Measurements from ENCODE around the gene CCDC158.

DNA sequence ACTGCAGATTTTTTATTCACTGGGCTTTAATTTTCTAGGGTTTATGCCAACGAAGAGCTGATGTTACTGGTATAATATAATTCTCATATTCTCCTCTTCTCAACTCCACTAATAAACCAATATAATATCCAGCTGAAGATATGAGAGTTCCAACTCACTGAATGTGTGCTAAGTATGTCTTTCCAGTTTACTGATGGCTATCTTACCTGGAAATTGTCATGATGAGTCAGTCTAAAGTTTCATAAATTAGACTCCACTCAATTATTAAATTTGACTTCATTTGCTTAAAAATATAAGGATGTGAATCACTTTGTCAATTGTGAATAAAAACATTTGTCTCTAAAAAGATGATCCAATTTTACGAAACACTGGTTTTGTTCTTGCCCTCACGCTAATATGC, 86.1 kb downstream of the CCDC158 start:
- TF ChIP-seq POLR2A (IDR thresholded peaks at IDR 0.05; ENCODE audit: control extremely low read depth in 1 of 2, low read depth in 2 of 2, low read length in 2 of 2) (no peak), CREB1 (IDR thresholded peaks at IDR 0.05) (no peak), GABPA (IDR thresholded peaks at IDR 0.05; ENCODE audit: borderline replicate concordance, insufficient read depth, low read length) (no peak)
- TF ChIP-seq, protein P1, sequence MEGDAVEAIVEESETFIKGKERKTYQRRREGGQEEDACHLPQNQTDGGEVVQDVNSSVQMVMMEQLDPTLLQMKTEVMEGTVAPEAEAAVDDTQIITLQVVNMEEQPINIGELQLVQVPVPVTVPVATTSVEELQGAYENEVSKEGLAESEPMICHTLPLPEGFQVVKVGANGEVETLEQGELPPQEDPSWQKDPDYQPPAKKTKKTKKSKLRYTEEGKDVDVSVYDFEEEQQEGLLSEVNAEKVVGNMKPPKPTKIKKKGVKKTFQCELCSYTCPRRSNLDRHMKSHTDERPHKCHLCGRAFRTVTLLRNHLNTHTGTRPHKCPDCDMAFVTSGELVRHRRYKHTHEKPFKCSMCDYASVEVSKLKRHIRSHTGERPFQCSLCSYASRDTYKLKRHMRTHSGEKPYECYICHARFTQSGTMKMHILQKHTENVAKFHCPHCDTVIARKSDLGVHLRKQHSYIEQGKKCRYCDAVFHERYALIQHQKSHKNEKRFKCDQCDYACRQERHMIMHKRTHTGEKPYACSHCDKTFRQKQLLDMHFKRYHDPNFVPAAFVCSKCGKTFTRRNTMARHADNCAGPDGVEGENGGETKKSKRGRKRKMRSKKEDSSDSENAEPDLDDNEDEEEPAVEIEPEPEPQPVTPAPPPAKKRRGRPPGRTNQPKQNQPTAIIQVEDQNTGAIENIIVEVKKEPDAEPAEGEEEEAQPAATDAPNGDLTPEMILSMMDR (IDR thresholded peaks at IDR 0.05; ENCODE audit: control extremely low read depth in 1 of 3, insufficient read depth in 1 of 3, low read depth in 1 of 3, low read length in 3 of 3) = no peak

All from H1 (cell line).